ENCODE data around the gene EXOSC7.
A peak's percentile ranks its signal among the peaks of the same experiment; 100 is the strongest.
"Not testable (repeated sequence)": the region's sequence is repeated elsewhere in the genome, so short reads cannot be mapped to it uniquely, and the experiment has no call there.

The EXOSC7 gene

DNA sequence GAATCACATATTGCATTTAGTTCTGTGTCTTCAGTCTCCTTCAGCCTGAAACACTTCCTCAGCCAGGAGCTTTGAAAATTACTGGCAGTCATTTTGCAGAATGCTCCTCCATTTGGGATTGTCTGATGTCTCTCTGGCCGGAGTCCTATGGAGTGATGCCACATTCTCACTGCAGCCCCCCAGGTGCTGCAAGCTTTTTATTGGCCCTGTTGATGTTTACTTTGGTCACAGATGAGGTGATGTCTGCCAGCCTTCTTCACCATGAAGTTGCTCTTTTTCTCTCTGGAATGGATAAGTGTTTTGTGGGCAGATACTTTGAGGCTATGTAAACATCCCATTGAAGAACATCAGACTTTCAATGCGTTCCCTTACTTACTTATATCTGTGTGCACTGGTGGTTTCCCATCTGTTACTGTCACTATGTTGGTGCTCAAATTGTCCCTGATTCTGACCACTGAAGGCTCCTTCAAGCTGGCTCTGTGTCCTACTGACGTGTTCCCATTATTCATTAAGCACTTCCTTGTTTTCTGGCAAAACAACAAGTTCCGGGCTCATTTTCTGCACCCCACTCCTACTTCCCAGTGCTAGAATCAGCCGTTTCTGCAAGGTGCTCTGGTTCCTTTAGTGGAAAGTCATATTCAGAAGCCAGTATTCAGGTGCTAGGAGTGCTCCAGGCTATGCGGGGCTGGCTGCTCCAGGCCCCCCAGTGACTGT, 48.7 kb downstream of the EXOSC7 start:
- DNase-seq (ENCODE audit: low spot score) = no peak

GRCh38 chr3:45026038-45026437, 50.0 kb downstream of the EXOSC7 start, which contains the start of gene CLEC3B:
CLEC3B (plus strand) TSS chr3:45026303; CDS start chr3:45026363, 60 bp downstream.
- no peak for DNase-seq (ENCODE audit: low spot score)

GRCh38 chr3:45026957-45027356, 50.9 kb downstream of the EXOSC7 start:
- no peak for DNase-seq (ENCODE audit: low spot score)

DNA sequence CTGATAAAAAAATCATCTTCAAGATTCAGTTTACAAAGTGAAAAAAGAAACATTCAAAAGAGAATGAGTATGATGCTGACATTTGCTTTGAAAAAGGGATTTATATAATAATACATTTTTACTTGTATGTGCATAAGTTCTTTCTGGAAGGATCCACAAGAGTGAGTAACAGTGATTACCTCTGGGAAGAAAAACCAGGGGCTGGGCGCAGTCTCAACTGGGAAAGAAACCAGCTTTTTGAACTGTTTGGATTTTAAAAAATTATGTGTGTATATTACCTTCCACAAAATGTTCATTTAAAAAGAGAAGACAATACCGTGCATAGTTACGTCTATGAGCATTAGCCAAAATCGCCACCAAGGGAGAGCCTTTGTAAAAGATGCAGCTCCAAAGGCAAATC, 51.4 kb downstream of the EXOSC7 start:
- DNase-seq (ENCODE audit: low spot score) = no peak

DNA sequence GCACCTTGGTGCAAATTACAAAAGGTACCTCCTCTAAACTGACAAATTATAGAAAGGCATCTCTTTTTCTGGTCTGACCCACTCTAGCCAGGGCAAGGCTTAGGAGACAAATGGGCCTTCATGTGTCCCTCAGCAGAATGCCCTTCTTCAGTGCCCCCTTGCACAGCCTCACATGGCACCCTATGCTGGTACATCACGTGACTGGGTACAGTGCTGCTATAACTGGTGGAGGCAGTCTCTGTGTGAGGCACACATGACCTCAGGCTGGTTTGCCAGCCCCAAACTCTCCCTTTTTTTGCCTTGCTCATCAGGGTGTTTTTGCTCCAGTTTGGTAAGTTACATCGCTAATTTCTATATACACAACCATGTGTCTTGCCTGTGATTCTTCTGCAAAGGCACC, 53.2 kb downstream of the EXOSC7 start:
- DNase-seq (ENCODE audit: low spot score) = no peak

DNA sequence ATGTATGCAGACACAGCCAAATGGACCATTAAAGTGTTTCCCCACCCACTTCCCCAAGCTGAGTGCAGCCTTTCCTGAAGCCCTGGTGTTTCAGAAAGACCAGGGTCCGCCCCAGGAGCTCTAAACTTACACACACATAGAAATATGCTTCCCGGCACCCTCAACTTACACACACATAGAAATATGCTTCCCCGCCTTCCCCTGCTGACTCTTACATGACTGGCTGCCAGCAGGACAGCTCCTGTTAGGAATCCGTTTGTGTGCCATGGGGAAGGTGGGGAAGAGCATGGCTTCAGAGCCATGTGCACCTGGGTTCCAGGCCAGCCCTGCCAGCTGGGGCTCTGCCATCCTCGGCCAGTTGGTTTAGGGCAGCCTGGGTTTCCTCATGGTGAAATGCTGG, 53.6 kb downstream of the EXOSC7 start:
- no peak for DNase-seq (ENCODE audit: low spot score)

DNA sequence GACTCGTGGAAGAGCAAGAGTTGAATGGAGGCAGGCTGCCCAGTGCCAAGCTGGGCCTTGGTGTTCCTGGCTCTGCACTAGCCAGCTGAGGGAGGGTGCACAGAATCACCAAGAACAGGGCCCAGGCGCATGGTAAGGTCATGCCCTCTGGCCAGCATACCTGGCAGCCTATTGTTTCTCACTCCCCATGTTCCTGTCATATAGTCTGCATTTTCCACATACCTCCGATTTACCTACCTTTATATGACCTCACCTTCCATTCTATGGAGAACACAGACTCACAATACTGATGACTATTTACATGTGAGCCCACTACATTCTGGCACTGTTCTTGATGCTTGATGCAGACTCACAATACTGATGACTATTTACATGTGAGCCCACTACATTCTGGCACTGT, 55.5 kb downstream of the EXOSC7 start:
- no peak for DNase-seq (ENCODE audit: low spot score)

DNA sequence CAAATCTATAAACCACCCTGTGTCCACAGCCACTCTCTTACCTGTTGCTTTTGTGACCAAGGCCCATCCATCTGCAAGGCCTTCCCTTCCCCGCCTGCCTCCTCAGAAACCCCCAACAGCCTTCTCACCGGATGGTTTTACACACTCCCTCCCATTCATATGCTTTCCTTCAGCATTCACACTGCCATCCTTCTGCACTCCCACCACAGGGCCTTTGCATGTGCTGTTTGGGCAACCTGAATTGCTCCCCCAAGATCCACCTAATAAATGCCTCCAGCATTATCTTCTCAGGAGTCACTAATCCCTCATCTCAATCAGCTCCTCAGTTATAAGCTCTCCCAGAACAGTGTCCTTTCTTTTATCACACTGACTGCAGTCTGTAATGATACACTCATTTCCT, 56.1 kb downstream of the EXOSC7 start:
- no peak for DNase-seq (ENCODE audit: low spot score)

GRCh38 chr3:45033791-45034190, 57.7 kb downstream of the EXOSC7 start:
- no peak for DNase-seq (ENCODE audit: low spot score)

DNA sequence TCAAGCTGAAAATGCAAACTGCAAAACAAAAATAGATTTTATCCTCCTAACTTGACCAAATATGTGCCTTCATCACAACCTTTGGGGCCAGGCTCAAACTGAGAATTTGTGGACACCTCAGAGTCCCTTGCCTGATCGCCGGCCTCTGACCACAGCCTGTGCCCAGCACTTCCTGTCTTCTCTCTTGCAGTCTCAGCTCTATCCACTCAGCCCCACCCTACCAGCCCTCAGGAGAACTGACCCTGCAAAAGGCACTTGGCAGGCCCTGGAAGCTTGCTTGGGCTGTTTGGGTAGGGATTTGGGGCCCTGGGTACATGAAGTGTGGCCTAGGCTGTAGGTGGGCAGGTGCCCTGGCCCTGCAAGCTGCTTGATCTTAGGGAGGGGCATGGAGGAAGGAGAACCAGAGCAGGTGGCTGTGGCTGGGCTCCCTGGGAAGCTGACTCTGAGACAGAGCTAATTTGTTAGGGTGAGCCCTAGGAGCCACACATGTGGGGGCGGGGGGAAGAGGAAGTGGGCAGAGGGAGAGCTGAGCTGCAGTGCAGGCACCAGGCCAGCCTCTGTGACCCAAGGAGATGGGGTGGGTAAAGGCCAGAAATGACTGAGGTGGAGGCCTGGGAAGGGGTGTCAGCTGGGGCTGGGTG, 58.7 kb downstream of the EXOSC7 start:
- no peak for DNase-seq (ENCODE audit: low spot score)

GRCh38 chr3:45035441-45036301, 59.6 kb downstream of the EXOSC7 start:
- DNase-seq (ENCODE audit: low spot score) = no peak

DNA sequence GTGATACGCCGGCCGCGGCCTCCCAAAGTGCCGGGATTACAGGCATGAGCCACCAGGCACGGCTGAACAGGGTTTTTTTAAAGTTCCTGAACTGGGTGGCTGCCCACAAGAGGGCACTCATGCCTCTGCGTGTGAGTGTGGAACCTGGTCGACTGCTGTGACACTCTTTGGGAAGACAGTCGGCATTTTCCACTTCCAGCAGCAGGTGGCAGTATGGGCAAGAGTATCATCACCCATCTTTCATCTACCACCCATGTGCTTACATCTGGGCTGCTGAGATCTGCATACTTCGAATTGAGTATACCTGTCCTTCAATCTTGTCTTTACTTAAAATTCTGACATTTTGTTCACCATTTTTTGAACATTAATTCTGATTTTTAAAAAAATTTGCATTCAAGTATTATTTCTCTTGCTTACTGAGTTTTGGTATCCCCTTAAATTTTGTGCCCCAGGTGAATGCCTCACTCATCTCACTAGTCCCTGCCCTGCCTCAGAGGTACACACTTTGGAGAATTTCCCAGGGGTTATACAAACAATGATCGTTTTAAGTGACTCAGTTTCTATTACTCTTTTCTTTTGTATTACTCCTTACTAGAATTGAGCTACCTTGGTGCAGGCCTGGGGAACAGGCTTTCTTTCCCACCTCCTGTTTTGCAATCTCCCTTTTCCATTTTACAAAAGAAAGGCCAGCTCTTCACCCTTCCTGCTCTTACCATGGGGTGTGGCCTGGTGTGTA, 61.8 kb downstream of the EXOSC7 start:
- DNase-seq (ENCODE audit: low spot score) = peak; percentile 94

GRCh38 chr3:45041666-45042065, 65.6 kb downstream of the EXOSC7 start:
- DNase-seq (ENCODE audit: low spot score) = no peak

DNA sequence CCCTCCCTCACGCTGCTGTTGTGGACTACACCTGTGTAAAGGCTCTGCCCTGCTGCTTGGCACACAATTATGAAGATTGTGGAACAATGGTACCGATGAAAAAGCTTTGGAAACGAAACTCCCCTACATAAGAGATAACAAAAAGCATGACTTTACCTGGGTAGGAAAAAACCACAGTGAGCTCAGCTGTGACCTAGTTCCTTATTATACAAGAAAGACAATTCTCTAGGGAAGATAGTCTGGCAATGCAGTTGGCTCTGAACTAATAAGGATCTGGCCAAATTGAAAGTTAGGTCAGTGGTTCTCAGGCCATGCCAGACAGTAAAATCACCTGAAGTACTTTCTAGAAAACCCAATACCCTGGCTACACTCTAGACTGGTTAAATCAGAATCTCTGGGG, 66.1 kb downstream of the EXOSC7 start:
- no peak for DNase-seq (ENCODE audit: low spot score)

DNA sequence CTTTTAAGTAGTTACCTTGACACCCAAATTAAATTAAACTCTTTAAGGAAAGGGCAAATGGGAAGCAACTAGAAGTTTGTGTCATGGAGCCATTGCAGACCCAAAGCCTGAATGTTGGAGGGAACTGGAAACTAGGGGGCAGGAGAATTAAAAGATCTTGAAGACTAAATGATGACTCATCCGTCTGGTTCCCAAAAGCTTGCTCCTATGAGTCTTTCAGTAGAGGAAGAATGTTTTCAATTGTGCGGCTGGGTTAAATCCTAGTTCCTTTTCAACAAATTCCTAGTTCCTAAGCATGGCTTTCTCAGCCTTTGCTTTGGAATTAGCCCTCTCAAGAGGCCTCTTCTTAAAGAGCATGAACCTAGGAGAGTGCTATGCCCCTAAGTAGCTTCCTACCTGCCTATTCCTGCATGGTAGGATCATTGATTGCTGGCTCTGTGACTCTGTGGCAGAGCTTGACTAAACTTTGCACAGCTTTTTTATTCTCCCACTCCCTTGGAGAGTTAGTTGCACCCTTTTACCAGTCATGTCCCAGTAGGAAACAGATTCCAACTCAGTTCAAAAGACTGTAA, 67.8 kb downstream of the EXOSC7 start:
- DNase-seq (ENCODE audit: low spot score) = no peak

- DNase-seq (ENCODE audit: low spot score) = no peak
These were observed 72.2 kb downstream of the EXOSC7 start for GRCh38 chr3:45048244-45048643.

GRCh38 chr3:45049807-45050206, 73.8 kb downstream of the EXOSC7 start:
- no peak for DNase-seq (ENCODE audit: low spot score)

GRCh38 chr3:45051685-45052084, 75.6 kb downstream of the EXOSC7 start:
- no peak for DNase-seq (ENCODE audit: low spot score)

GRCh38 chr3:45053805-45054195, 77.8 kb downstream of the EXOSC7 start:
- DNase-seq (ENCODE audit: low spot score) = not testable (repeated sequence)

- no peak for DNase-seq (ENCODE audit: low spot score)
These were observed 78.3 kb downstream of the EXOSC7 start for GRCh38 chr3:45054196-45054857.

DNA sequence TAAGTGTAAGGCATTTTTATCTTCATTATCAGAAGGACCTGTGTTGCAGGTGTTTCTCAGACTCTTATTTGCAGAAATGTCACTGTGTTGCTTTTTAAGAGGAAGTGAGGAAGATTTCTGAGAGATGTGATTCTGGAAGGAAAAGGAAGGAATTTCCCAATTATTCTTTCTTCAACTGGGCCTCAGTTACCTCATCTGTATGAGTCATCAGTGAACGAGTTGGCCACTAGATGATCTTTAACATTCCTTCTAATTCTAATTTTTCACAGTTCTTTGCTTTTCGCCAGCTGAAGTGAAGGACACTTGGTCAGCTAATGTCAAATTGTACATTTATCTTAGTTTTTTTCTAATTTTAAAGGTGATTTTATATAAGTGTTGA, 79.0 kb downstream of the EXOSC7 start:
- no peak for DNase-seq (ENCODE audit: low spot score)

All from LoVo (cell line).